Measurements from ENCODE around the gene MANBA.

MANBA gene

GRCh38 chr4:102693861-102694260 lies 66.9 kb downstream of the MANBA start:
- Histone ChIP-seq H3K9me3 (ENCODE audit: insufficient read depth, low read length) (no peaks in the 10 kb centered on the region), H3K36me3 (replicated peaks; ENCODE audit: low read depth, low read length) (peaks cover 17% of the 10 kb centered on the region), H3K27me3 (ENCODE audit: low read depth, low read length) (no peaks in the 10 kb centered on the region), H3K4me1 (ENCODE audit: low read length) (peaks cover 1% of the 10 kb centered on the region), H3K9ac (ENCODE audit: low read length) (no peak overlapping the region), H3K4me3 (ENCODE audit: low read length) (no peak overlapping the region), H3K27ac (ENCODE audit: low read length) (no peak overlapping the region), H3K79me2 (ENCODE audit: low read length) (no peaks in the 10 kb centered on the region), H2AFZ (ENCODE audit: low read depth, low read length) (no peak overlapping the region), H3K4me2 (ENCODE audit: low read length) (no peak overlapping the region), H4K20me1 (ENCODE audit: insufficient read depth, low read length) (no peaks in the 10 kb centered on the region)
- TF ChIP-seq, protein P1, sequence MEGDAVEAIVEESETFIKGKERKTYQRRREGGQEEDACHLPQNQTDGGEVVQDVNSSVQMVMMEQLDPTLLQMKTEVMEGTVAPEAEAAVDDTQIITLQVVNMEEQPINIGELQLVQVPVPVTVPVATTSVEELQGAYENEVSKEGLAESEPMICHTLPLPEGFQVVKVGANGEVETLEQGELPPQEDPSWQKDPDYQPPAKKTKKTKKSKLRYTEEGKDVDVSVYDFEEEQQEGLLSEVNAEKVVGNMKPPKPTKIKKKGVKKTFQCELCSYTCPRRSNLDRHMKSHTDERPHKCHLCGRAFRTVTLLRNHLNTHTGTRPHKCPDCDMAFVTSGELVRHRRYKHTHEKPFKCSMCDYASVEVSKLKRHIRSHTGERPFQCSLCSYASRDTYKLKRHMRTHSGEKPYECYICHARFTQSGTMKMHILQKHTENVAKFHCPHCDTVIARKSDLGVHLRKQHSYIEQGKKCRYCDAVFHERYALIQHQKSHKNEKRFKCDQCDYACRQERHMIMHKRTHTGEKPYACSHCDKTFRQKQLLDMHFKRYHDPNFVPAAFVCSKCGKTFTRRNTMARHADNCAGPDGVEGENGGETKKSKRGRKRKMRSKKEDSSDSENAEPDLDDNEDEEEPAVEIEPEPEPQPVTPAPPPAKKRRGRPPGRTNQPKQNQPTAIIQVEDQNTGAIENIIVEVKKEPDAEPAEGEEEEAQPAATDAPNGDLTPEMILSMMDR (IDR thresholded peaks at IDR 0.05; ENCODE audit: low read depth, low read length) = no peak
- TF ChIP-seq EZH2phosphoT487 (IDR thresholded peaks at IDR 0.05; ENCODE audit: low read depth) = no peak

- Histone ChIP-seq H4K20me1 (ENCODE audit: insufficient read depth, low read length) (no peaks in the 10 kb centered on the region), H3K9ac (ENCODE audit: low read length) (no peak overlapping the region), H3K4me3 (ENCODE audit: low read length) (no peak overlapping the region), H3K9me3 (ENCODE audit: insufficient read depth, low read length) (no peaks in the 10 kb centered on the region), H2AFZ (ENCODE audit: low read depth, low read length) (no peak overlapping the region), H3K27ac (ENCODE audit: low read length) (no peak overlapping the region), H3K79me2 (ENCODE audit: low read length) (no peaks in the 10 kb centered on the region), H3K27me3 (ENCODE audit: low read depth, low read length) (no peaks in the 10 kb centered on the region), H3K36me3 (replicated peaks; ENCODE audit: low read depth, low read length) (peaks cover 20% of the 10 kb centered on the region), H3K4me2 (ENCODE audit: low read length) (no peak overlapping the region), H3K4me1 (ENCODE audit: low read length) (peaks cover 6% of the 10 kb centered on the region)
- TF ChIP-seq, protein P1 (IDR thresholded peaks at IDR 0.05; ENCODE audit: low read depth, low read length) = no peak
- no peak for TF ChIP-seq EZH2phosphoT487 (IDR thresholded peaks at IDR 0.05; ENCODE audit: low read depth)
Measured at GRCh38 chr4:102693262-102693850, 67.4 kb downstream of the MANBA start.

- H3K9me3 ChIP-seq (ENCODE audit: insufficient read depth, low read length) = no peaks in the 10 kb centered on the region
- H3K36me3 ChIP-seq (replicated peaks; ENCODE audit: low read depth, low read length) = peaks cover 21% of the 10 kb centered on the region
- H3K27ac ChIP-seq (ENCODE audit: low read length) = no peak overlapping the region
- peaks cover 15% of the 10 kb centered on the region for H3K4me1 ChIP-seq (ENCODE audit: low read length)
- no peak overlapping the region for H3K4me3 ChIP-seq (ENCODE audit: low read length)
- no peak overlapping the region for H3K4me2 ChIP-seq (ENCODE audit: low read length)
- H3K27me3 ChIP-seq (ENCODE audit: low read depth, low read length) = no peaks in the 10 kb centered on the region
- 0 out of 2 replicates have a peak, but pooled peaks cover 2% of the 10 kb centered on the region for H4K20me1 ChIP-seq (ENCODE audit: insufficient read depth, low read length)
- H3K79me2 ChIP-seq (ENCODE audit: low read length) = no peaks in the 10 kb centered on the region
- no peak overlapping the region for H3K9ac ChIP-seq (ENCODE audit: low read length)
- H2AFZ ChIP-seq (ENCODE audit: low read depth, low read length) = no peak overlapping the region
- no peak for TF ChIP-seq EZH2phosphoT487 (IDR thresholded peaks at IDR 0.05; ENCODE audit: low read depth)
- TF ChIP-seq, protein P1 (IDR thresholded peaks at IDR 0.05; ENCODE audit: low read depth, low read length) = no peak
Measured at GRCh38 chr4:102692474-102692873, 68.3 kb downstream of the MANBA start.

GRCh38 chr4:102687982-102688433 lies 72.8 kb downstream of the MANBA start:
- TF ChIP-seq, protein P1 (IDR thresholded peaks at IDR 0.05; ENCODE audit: low read depth, low read length) = no peak
- no peak for TF ChIP-seq EZH2phosphoT487 (IDR thresholded peaks at IDR 0.05; ENCODE audit: low read depth)
- Histone ChIP-seq H3K4me1 (ENCODE audit: low read length) (peaks cover 23% of the 10 kb centered on the region), H3K36me3 (replicated peaks; ENCODE audit: low read depth, low read length) (peaks cover 16% of the 10 kb centered on the region), H3K27ac (ENCODE audit: low read length) (peak overlapping the region; percentile 68), H3K4me2 (ENCODE audit: low read length) (peak overlapping the region; percentile 67), H4K20me1 (ENCODE audit: insufficient read depth, low read length) (0 out of 2 replicates have a peak, but pooled peaks cover 11% of the 10 kb centered on the region), H3K9me3 (ENCODE audit: insufficient read depth, low read length) (no peaks in the 10 kb centered on the region), H3K4me3 (ENCODE audit: low read length) (peak overlapping the region; percentile 35), H3K79me2 (ENCODE audit: low read length) (no peaks in the 10 kb centered on the region), H2AFZ (ENCODE audit: low read depth, low read length) (no peak overlapping the region), H3K9ac (ENCODE audit: low read length) (no peak overlapping the region), H3K27me3 (ENCODE audit: low read depth, low read length) (no peaks in the 10 kb centered on the region)

Data from OCI-LY3 (cell line).